NCI-H146 treated with DMSO at 0.1 percent for 48 hours (cell line): ENCODE data around the gene SULT1A1.
A peak's percentile ranks its signal among the peaks of the same experiment; 100 is the strongest.
"Not testable (repeated sequence)": the region's sequence is repeated elsewhere in the genome, so short reads cannot be mapped to it uniquely, and the experiment has no call there.

Experiments
- DNase-seq: peaks from one replicate; lab custom pipeline; 2025; ENCODE audit not compliant: unreplicated experiment; lab: John Stamatoyannopoulos, UW

Gene SULT1A1

DNA sequence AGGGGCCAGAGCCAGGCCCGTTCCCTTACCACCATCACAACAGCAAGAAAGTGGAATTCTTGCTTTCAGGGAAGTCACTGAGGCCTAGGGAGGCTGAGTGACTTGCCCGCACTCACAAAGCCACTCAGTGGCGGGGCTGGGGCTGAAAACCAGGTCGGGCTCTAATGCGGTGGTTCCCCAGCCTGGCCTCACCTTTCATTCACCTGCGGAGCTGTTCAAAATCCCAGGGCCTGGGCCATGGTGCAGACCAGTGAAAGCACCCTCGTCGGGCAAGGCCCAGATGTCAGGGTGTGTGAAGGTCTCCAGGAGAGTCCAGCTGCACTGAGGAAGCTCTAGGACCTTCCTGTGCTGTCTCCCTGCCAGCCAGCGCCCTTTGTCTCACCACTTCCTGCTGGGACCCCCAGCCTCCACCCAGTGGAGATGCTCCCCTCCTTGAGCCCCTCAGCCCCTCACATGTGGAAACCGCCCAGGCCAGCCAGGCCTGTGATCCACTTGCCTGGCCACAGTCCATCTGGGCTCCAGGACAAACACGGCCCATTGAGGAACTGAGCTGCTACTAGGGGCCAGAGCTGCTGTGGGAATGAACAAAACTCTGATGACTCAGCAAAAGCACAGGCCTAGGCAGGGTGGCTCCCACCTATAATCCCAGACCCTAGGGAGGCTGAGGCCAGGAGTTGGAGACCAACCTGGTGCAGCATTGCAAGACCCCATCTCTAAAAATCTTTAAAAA lies 812 bp downstream of the SULT1A1 start:
- not testable (repeated sequence) for DNase-seq

- DNase-seq, result not testable (repeated sequence)
Measured at GRCh38 chr16:28608496-28608808, 1.4 kb downstream of the SULT1A1 start.

- not testable (repeated sequence) for DNase-seq
Measured at GRCh38 chr16:28607681-28608495, 2.0 kb downstream of the SULT1A1 start.

GRCh38 chr16:28607116-28607623 lies 2.7 kb downstream of the SULT1A1 start:
- no peak for DNase-seq

DNA sequence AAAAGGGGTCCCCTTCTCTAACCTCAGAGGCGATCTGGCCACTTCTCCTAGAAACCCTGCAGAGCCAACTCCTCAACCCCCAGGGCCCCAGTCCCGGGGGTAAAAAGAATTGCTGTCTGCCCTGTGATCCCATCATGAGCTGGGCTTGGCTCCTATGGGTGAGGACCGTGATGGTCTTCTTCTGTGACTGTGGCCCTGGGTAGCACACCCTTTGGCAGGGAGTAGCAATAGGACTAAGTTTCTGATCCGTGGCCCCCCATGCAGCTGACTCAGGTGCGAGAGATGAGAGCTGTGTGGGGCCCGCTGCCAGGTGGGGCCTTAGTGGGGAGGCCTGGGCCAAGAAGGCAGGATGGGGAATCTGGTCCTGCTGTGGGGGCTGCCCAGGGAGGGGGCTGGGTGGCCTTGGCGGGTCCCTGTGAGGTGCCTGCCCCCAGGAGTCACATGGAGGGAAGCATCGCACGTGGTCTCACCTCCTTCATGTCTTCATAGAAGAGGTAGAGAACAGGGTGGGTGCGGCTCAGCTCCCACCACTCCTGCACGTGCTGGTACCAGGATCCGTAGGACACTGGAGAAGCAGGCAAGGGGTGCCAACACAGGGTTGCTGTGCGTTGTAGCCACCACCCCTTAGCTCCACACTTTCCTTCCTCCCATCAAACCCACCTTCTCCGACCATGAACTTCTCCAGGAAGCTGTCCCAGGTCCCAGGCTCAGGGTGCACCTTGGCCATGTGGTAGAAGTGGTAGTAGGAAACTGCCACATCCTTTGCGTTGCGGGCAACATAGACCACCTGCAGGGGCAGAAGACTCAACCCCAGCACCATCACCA lies 3.3 kb downstream of the SULT1A1 start:
- DNase-seq, result no peak

GRCh38 chr16:28604186-28604565 lies 5.7 kb downstream of the SULT1A1 start:
- DNase-seq, result no peak

GRCh38 chr16:28603381-28604185 lies 6.3 kb downstream of the SULT1A1 start:
- DNase-seq, result no peak

DNA sequence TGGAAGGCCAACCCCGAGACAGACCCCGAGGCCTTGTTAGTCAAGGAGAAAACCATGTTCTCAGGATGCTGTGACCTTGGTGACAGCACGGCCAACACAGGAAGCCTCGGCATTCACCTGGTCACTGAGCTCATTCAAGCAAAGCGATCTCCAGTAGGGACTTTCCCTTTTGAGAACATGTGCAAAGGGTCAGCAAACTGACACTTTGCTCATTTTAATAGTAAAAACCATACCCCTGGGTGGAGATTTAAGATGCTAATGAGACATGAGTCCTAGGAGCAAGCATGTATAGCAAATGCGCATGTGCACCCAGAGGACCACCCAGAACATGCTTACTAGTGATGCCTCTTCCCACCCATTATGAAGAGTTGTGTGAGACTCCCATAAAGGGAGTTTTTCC lies 7.3 kb downstream of the SULT1A1 start:
- DNase-seq, result no peak

- not testable (repeated sequence) for DNase-seq
Measured at GRCh38 chr16:28602062-28602461, 7.8 kb downstream of the SULT1A1 start.

DNA sequence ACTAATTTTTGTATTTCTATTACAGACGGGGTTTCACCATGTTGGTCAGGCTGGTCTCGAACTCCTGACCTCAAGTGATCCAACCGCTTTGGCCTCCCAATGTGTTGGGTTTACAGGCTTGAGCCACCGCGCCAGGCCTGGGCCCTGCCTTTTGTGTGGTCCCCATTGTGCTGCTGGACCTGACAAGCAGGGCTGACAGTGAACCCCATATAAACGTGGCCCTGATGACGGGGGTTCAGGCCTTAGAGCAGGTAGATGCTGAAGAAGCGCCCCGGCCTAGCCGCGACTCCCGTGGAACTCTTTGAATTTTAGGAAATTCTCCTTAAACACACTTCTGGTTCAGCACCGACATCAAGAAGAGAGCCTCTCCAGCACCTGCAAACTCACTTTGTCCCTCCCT lies 8.3 kb downstream of the SULT1A1 start:
- DNase-seq, result peak; percentile 72

DNA sequence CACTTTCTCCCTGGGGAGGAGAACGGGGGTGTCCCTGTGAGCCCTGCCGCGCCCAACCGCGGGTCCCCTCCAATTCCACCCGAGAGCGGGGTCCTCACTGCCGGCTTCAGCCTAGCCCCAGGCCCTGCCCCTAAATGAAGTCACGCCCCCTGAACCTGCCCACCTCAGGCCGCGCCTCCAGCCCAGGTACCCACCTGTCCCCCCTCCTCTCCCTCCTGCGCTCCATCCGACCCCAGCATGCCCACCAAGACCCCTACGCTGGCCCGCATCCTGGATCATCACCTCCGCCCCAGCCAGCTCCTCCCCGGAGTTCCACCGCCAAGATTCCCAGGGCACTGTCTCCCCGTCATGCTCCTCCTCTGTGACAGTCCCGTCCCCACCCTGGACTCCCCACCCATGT lies 8.9 kb downstream of the SULT1A1 start:
- DNase-seq, result not testable (repeated sequence)

- DNase-seq, result not testable (repeated sequence)
Measured at GRCh38 chr16:28599377-28600285, 10.2 kb downstream of the SULT1A1 start.

DNA sequence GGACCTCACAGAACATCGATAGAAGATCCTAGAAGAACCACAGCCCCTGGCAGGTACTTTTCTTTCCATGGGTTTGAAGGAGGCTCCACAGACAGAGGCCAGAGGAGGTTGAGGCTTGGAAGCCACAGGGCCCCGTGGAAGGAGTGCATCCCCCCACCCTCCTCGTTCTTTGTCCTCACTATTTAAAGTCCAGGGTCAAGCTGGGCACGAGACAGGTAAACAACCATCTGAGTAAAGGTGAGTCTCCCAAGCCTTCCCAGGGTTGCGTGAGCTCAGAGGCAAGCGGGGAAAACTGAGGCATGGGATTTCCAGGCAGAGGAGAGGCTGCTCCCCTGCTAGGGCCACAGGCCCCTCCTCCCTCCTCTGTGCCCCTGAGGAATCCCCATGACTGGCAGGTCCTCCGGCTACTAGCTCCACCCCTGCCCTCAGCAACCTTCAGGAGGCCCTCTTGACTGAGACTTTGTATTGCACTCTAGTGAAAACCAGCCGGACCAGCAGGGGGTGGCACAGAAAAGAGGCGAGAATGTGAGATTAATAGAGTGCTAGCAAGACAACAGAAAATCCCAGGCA lies 12.1 kb downstream of the SULT1A1 start:
- DNase-seq, result peak; percentile 75

GRCh38 chr16:28596840-28597691 lies 12.8 kb downstream of the SULT1A1 start, which contains the start of gene SULT1A2:
Gene SULT1A2 (minus strand): TSS chr16:28597050. CDS start chr16:28595930, 1,120 bp downstream.
- DNase-seq, result no peak

DNA sequence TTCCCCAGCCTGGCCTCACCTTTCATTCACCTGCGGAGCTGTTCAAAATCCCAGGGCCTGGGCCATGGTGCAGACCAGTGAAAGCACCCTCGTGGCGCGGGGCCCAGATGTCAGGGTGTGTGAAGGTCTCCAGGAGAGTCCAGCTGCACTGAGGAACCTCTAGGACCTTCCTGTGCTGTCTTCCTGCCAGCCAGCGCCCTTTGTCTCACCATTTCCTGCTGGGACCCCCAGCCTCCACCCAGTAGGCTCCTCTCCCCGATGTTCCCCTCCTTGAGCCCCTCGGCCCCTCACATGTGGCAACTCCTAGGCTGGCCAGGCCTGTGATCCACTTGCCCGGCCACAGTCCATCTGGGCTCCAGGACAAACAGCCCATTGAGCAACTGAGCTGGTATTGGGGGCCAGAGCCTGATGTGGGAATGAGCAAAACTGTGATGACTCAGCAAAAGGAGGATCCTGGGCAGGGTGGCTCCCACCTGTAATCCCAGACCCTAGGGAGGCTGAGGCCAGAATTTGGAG lies 13.7 kb downstream of the SULT1A1 start:
- no peak for DNase-seq

DNA sequence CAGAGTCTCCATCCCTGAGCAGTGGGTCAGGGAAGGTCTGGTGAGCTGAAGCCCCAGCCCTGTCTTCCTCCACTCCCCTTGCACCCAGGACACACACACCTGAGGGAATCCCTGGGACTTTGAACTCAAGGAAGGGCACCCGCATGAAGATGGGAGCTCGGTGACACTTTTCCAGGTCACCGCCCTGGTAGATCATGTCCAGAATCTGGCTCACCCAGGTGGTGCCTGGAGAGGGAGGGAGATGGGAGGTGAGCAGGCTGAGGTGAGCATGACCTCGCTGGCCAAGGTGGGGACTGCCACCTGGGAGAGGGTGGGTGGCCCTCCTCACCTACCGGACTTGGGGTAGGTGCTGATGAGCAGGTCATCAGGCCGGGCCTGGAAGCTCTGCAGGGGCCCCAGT lies 14.4 kb downstream of the SULT1A1 start:
- DNase-seq, result not testable (repeated sequence)

- no peak for DNase-seq
Measured at GRCh38 chr16:28592979-28593553, 16.8 kb downstream of the SULT1A1 start.

DNA sequence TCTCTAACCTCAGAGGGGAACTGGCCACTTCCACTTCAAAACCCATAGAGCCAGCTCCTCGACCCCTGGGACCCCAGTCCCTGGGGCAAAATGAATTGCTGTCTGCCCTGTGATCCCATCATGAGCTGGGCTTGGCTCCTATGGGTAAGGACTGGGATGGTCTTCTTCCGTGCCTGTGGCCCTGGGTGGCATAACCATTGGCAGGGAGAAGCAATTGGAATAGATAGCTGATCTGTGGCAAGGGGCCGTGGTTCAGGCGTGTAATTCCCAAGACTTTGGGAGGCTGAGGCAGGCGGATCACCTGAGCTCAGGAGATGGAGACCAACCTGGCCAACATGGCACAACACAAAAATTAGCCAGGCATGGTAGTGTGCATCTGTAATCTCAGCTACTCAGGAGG lies 17.3 kb downstream of the SULT1A1 start:
- no peak for DNase-seq
